Endodermal cell (in vitro differentiated cells): ENCODE results near the gene DNMT3A. TPM values are rescaled to one million over a fixed set of nuclear protein-coding genes. Genes with fewer than 3 reads are reported as not detected.
A peak's percentile ranks its signal among the peaks of the same experiment; 100 is the strongest.

Source experiments
- DNase-seq: peaks from one replicate; pipeline ENCODE4 v3.0.0-alpha.2; 2017
- H3K27ac ChIP-seq: 2 replicates; pipeline ENCODE4 v1.5.1; 2013; ENCODE audit warnings: mild to moderate bottlenecking, low read depth, low read length, moderate library complexity
- H3K27me3 ChIP-seq: 2 replicates; pipeline ENCODE4 v1.6.1; 2013; ENCODE audit warnings: mild to moderate bottlenecking, low read length, moderate library complexity; ENCODE audit not compliant: insufficient read depth, control insufficient read depth, poor library complexity, severe bottlenecking
- H3K36me3 ChIP-seq: 2 replicates; pipeline ENCODE4 v1.7.0; 2013; ENCODE audit warnings: mild to moderate bottlenecking, low read length, moderate library complexity; ENCODE audit not compliant: control insufficient read depth, insufficient read depth
- H3K4me1 ChIP-seq: one replicate; pipeline ENCODE4 v1.7.0; 2013; ENCODE audit warnings: low read length; ENCODE audit not compliant: control insufficient read depth, insufficient read depth
- H3K4me3 ChIP-seq: 2 replicates; pipeline ENCODE4 v1.5.1; 2013; ENCODE audit warnings: mild to moderate bottlenecking, low read length, moderate library complexity
- H3K9ac ChIP-seq: 2 replicates; pipeline ENCODE4 v1.6.1; 2013; ENCODE audit warnings: mild to moderate bottlenecking, low read length, moderate library complexity; ENCODE audit not compliant: poor library complexity, severe bottlenecking; ENCODE audit errors: extremely low read depth
- H3K9me3 ChIP-seq: 2 replicates; pipeline ENCODE4 v1.6.1; 2013; ENCODE audit warnings: mild to moderate bottlenecking, low read length, moderate library complexity; ENCODE audit not compliant: control insufficient read depth
- H3K27ac Mint-ChIP-seq: 2 replicates; pipeline ENCODE4 v1.8.0; 2020; ENCODE audit warnings: mixed read lengths
- H3K27me3 Mint-ChIP-seq: 2 replicates; pipeline ENCODE4 v1.8.0; 2021; ENCODE audit warnings: mild to moderate bottlenecking, mixed read lengths; ENCODE audit not compliant: insufficient read depth
- H3K36me3 Mint-ChIP-seq: 2 replicates; pipeline ENCODE4 v1.8.0; 2020; ENCODE audit warnings: low read depth, mixed read lengths
- H3K4me1 Mint-ChIP-seq: 2 replicates; pipeline ENCODE4 v1.8.0; 2020; ENCODE audit warnings: mixed read lengths
- H3K4me3 Mint-ChIP-seq: 2 replicates; pipeline ENCODE4 v1.8.0; 2020; ENCODE audit warnings: mild to moderate bottlenecking, moderate library complexity, mixed read lengths
- H3K9me3 Mint-ChIP-seq: 2 replicates; pipeline ENCODE4 v1.8.0; 2020; ENCODE audit warnings: mild to moderate bottlenecking, mixed read lengths
- CTCF ChIP-seq: fragments of 200-600 bp; sonication (generic); conservative IDR thresholded peaks from 2 replicates; pipeline ENCODE4 v1.5.0; 2021; ENCODE audit warnings: antibody characterized with exemption, mild to moderate bottlenecking
- WGBS, 2 experiments: methylation state at CpG; one replicate each; pipeline versions ENCODE4 v1.1.5 to v1.1.7; 2013; ENCODE audit warnings: missing lambda C conversion rate in 2 of 2, mixed read lengths in 1 of 2; ENCODE audit not compliant: insufficient coverage in 1 of 2, insufficient read length in 1 of 2; 5-methylcytosine and 5-hydroxymethylcytosine counted together
- total RNA-seq, 2 donors: library from RNA; stranded (reverse); fragmentation: NEBNext Ultra II Directional in 1 of 2; extraction: Animal tissue kit (Norgen Biotek cat#: 25700) in 1 of 2; gene quantifications; 2 replicates in 1 of 2; 3 replicates in 1 of 2; pipeline ENCODE4 v1.2.1, GENCODE V29; 2021

DNMT3A gene
- total RNA-seq, 2 donors from 2014 or later: 124 to 139 TPM

- Mint-ChIP-seq H3K36me3 (no peaks in the 10 kb centered on the region), H3K27me3 (no peaks in the 10 kb centered on the region), H3K27ac (peak overlapping the region; percentile 39), H3K4me3 (no peak overlapping the region), H3K9me3 (no peaks in the 10 kb centered on the region), H3K4me1 (peaks cover 16% of the 10 kb centered on the region)
- Histone ChIP-seq H3K27me3 (no peaks in the 10 kb centered on the region), H3K36me3 (no peaks in the 10 kb centered on the region), H3K4me3 (no peak overlapping the region), H3K4me1 (no peaks in the 10 kb centered on the region), H3K27ac (no peak overlapping the region), H3K9ac (no peak overlapping the region), H3K9me3 (no peaks in the 10 kb centered on the region)
- WGBS, 2 experiments: 85 to 90% methylated on average over 9 to 16 of the region's 16 CpGs
- TF ChIP-seq CTCF: no peak
- DNase-seq: no peak
Observed at GRCh38 chr2:25294573-25295462, 46.9 kb downstream of the DNMT3A start.

DNA sequence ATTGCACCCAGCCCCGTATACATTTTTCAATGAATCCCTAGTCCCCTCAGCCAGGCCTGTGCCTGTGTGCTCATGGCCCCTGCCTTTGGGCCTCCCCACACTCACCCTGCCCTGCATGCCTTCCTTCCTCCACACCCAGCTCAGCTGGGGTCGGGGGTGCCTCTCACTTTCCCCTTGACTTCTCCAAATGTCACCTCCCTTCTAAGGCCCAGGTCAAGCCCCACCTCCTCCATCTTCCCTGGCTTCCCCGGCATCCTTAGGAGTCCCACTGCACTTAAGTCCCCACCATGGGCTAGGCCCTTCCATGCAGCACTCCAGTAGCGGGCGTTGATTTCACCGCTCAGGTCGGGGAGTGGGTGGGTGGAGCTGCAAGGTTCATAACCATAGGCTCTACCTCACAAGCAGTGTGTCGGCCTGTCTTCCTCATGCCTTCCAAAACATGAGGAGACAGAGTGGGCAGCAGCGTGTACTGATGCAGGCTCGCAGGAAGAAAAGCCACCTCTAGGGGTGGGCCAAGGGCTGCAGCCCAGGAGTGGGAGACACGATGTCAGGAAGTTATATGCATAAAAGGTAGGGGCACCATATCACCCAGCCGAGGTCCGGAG is 47.7 kb downstream of the DNMT3A start:
- no peaks in the 10 kb centered on the region for H3K36me3 ChIP-seq
- Mint-ChIP-seq H3K27ac (no peak overlapping the region), H3K4me3 (no peak overlapping the region), H3K4me1 (peaks cover 16% of the 10 kb centered on the region), H3K27me3 (no peaks in the 10 kb centered on the region), H3K36me3 (no peaks in the 10 kb centered on the region), H3K9me3 (no peaks in the 10 kb centered on the region)
- H3K4me1 ChIP-seq: no peaks in the 10 kb centered on the region
- no peak overlapping the region for H3K4me3 ChIP-seq
- no peak overlapping the region for H3K9ac ChIP-seq
- no peak for DNase-seq
- peak; percentile 38 for TF ChIP-seq CTCF
- H3K27ac ChIP-seq: no peak overlapping the region
- no peaks in the 10 kb centered on the region for H3K9me3 ChIP-seq
- 84 to 88% methylated on average over 5 to 13 of the region's 13 CpGs for WGBS, 2 experiments
- no peaks in the 10 kb centered on the region for H3K27me3 ChIP-seq

- no peak overlapping the region for H3K9ac ChIP-seq
- H3K9me3 ChIP-seq: no peaks in the 10 kb centered on the region
- no peak overlapping the region for H3K4me3 Mint-ChIP-seq
- 88 to 94% methylated on average over 4 to 7 of the region's 7 CpGs for WGBS, 2 experiments
- no peak overlapping the region for H3K27ac Mint-ChIP-seq
- no peaks in the 10 kb centered on the region for H3K27me3 Mint-ChIP-seq
- H3K27ac ChIP-seq: no peak overlapping the region
- no peaks in the 10 kb centered on the region for H3K9me3 Mint-ChIP-seq
- H3K36me3 Mint-ChIP-seq: no peaks in the 10 kb centered on the region
- H3K4me1 Mint-ChIP-seq: peaks cover 16% of the 10 kb centered on the region
- H3K36me3 ChIP-seq: no peaks in the 10 kb centered on the region
- H3K4me3 ChIP-seq: no peak overlapping the region
- no peak for DNase-seq
- no peaks in the 10 kb centered on the region for H3K4me1 ChIP-seq
- H3K27me3 ChIP-seq: no peaks in the 10 kb centered on the region
- no peak for TF ChIP-seq CTCF
Observed at GRCh38 chr2:25293145-25293544, 48.6 kb downstream of the DNMT3A start.
